Amygdala (tissue), 56 donors: ENCODE measurements around the gene REG4.

ENCODE experiments used
- DNase-seq, 56 donors: peaks; one replicate each; lab custom pipeline; 2025; lab: John Stamatoyannopoulos, UW

Gene REG4

GRCh38 chr1:119745034-119745433 is 66.2 kb downstream of the REG4 start:
- no peak for DNase-seq

DNA sequence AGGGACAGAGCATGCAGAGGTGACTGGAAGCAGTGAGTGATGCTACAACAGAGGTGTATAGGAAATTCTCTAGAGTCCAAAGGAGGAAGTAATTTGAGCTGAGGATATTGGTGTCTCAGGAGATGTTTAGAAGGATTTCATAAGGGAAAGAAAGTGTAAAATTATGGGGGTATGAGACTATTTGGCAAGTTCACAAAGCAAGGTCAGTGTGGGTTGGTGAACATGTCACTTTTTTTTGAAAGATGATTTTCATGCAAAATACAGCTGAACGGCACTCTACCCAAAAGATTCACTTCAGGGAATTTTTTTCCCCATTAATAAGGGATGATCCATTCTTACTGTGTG is 66.7 kb downstream of the REG4 start:
- no peak for DNase-seq
